GM18505 (cell line): ENCODE measurements around the gene CLEC4C.
"Not testable (repeated sequence)": the region's sequence is repeated elsewhere in the genome, so short reads cannot be mapped to it uniquely, and the experiment has no call there.

Experiments used
- ATAC-seq: cut with Tn5 transposase; IDR thresholded peaks from one replicate; pipeline ENCODE4 v1.9.1; 2021; ENCODE audit not compliant: unreplicated experiment
- POLR2A ChIP-seq: IDR thresholded peaks from 4 replicates; pipeline ENCODE4 v1.6.1; 2011; ENCODE audit warnings: borderline replicate concordance; ENCODE audit not compliant: insufficient read depth, insufficient read length; ENCODE audit errors: extremely low read depth

Gene CLEC4C, protein sequence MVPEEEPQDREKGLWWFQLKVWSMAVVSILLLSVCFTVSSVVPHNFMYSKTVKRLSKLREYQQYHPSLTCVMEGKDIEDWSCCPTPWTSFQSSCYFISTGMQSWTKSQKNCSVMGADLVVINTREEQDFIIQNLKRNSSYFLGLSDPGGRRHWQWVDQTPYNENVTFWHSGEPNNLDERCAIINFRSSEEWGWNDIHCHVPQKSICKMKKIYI

DNA sequence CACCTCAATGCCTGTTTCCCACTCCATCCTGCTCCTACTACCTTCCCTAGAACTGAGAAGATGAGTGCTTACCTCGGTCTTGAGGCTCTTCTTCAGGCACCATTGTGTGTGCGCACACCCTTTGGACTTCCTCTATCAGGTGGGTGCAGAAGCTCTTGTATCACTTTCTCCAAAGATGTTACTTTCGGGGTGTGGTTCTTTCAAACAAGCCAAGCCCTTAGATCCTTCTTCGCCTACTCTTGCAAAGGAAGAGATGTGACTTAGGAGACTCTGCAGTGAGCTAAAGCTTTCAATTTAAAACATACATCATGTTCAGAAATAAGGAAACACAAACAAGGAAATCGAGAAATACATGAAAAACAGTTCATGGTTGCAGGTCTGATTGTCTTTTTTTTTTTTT is at the start of gene CLEC4C:
Gene CLEC4C (minus strand): TSS at position 130 of the 400 bp plus-strand sequence. CDS start 27 bp downstream, at position 103.
- no peak for TF ChIP-seq POLR2A
- no peak for ATAC-seq

DNA sequence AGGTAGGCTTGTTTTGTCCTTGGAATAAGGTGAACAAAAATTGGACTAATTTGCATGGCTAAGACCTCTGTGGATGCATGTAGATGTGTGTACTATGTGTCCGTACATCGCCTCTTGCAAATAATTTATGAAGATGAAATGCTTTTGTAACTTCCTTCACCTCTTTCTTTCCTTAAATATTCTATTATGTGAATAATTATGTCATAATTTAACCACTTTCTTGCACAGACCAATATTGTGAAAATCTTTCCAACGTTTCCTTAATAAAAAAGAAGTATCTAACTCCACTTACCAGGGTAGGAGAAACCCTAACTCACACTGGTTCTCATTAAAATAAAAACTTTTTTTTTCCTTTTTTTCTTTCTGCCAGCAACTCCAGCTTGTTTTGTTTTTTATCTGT is 46.0 kb upstream of the CLEC4C start:
- no peak for ATAC-seq
- no peak for TF ChIP-seq POLR2A

DNA sequence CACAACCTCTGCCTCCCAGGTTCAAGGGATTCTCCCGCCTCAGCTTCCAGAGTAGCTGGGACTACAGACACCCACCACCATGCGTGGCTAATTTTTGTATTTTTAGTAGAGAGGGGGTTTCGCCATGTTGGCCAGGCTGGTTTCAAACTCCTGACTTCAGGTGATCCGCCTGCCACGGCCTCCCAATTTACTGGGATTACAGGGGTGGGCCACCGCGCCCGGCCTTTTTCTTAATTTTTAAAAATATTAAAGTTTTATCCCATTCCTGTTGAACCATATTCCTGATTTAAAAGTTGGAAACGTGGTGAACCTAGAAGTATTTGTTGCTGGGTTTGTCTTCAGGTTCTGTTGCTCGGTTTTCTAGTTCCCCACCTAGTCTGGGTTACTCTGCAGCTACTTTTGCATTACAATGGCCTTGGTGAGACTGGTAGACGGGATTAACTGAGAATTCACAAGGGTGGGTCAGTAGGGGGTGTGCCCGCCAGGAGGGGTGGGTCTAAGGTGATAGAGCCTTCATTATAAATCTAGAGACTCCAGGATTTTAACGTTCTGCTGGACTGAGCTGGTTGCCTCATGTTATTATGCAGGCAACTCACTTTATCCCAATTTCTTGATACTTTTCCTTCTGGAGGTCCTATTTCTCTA is 41.8 kb upstream of the CLEC4C start, which contains the start of gene NANOG:
Gene NANOG (plus strand): TSS at position 519 of the 645 bp plus-strand sequence. CDS start 213 bp downstream, outside the sequence.
- not testable (repeated sequence) for ATAC-seq

DNA sequence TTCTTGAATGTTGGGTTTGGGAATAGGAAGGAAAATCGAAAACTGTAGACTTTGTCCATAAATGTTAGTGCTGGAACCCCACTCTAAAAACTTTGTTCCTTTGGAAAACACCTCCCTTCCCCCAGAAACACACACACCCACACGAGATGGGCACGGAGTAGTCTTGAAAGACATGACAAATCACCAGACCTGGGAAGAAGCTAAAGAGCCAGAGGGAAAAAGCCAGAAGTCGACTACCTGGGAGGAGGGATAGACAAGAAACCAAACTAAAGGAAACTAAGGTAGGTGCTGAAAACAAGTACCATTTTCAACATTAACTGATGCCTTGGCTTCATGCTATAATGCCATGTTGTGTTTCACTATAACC is 41.1 kb upstream of the CLEC4C start:
- no peak for ATAC-seq
- no peak for TF ChIP-seq POLR2A

DNA sequence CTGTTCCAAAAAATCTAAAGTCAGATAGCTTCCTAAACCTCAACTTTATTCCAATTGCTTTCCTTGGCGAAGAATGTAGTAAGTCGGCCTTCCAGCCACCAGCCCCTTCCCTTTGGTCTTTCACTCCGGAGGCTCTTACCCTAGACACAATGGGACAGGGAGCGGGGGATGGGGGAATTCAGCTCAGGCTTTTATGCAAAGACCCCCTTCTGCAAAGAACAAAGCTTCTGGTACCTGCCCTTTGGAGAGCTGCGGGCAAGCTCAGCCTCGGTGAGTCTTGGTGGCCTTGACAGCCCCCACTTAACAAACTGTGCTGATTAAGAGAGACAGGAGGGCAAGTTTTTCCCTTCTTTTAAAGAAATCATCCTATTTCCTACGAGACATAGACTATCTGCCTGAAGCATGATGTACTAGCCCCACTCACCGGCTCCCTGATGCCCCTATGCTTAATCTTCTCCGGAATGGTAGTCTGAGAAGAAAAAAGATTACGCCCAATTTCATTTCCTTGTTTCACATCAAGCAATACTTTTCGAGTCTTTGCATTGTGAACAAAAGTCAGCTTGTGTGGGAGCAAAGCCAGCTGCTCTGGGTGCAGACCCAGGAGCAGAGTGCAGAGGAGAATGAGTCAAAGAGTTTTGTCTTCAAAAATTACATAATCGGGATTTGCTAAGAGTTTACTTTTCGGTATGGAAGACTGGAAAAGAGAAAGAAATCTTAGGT is 40.6 kb upstream of the CLEC4C start:
- ATAC-seq, result no peak
- TF ChIP-seq POLR2A, result no peak

DNA sequence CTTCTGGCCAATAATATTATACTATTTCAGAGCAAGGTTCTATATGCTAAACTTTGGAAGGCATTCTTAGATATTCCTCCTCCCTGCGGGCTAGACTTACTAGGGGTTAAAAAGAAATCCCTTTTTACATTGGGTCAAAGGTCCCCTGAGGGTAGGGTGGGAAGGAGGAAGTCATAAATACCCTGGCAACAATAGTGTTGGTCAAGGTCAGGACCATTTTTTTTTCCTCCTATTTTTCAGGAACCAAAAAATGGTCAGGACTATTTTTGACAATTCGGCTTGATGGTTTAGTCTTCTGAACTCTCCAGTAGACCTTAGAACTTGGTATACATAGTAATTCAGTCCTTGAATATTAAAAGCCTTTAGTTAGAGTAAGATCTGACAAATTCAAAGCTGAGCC is 37.5 kb upstream of the CLEC4C start:
- no peak for TF ChIP-seq POLR2A
- ATAC-seq, result no peak

DNA sequence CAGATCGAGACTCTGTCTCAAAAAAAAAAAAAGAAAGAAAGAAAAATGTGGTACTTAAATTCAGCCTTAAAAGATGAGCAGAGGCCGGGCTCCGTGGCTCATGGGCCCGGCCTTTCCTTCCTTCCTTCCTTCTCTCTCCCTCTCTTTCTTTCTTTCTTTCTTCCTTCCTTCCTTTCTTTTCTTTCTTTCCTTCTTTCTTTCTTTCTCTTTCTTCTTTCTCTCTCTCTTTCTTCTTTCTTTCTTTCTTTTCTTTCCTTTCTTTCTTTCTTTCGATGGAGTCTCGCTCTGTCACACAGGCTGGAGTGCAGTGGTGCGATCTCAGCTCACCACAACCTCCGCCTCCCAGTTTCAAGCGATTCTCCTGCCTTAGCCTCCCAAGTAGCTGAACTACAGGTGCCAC is 36.3 kb upstream of the CLEC4C start:
- not testable (repeated sequence) for ATAC-seq

DNA sequence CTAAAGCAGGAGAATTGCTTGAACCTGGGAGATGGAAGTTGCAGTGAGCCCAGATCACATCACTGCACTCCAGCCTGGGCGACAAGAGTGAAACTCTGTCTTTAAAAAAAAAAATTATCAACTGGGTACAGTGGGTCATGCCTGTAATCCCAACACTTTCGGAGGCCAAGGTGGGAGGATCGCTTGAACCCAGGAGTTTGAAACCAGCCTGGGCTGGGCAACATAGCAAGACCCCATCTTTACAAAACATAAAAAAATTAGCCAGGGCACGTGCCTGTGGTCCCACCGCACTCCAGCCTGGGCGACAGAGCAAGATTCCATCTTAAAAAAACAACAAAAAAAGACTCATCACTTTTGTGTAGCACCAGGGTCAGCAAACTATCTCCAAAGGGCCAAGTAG is 34.9 kb upstream of the CLEC4C start:
- ATAC-seq, result no peak
- no peak for TF ChIP-seq POLR2A

DNA sequence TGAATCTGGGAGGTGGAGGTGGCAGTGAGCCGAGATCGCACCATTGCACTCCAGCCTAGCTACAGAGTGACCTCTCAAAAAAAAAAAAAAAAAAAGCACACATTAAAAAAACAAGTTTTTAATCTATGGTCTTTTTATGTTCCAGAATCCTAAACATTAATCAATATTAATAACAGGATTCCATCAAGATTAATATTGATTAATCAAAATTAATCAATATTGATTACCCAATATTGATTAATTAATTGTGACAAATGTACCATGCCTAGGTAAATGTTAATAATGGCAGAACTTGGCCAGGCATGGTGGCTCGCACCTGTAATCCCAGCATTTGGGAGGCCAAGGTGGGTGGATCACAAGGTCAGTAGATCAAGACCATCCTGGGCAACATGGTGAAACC is 34.1 kb upstream of the CLEC4C start:
- no peak for ATAC-seq
- TF ChIP-seq POLR2A, result no peak

DNA sequence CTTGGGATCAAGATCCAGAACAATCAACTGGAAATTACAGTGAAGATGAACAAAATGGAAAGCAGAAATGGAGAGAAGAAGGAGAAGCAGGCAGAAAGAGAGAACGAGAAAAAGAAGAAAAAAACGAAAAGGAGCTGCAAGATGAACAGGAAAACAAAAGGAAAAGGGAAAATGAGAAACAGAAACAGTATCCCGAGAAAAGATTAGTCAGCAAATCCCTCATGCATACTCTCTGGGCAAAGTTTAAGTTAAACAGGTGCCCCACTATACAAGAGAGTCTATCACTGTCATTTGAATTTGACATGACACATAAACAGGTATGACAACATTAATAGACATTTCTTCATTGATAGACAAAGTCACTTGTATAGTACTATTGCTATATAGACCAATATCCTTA is 22.8 kb upstream of the CLEC4C start:
- ATAC-seq, result no peak
- no peak for TF ChIP-seq POLR2A

DNA sequence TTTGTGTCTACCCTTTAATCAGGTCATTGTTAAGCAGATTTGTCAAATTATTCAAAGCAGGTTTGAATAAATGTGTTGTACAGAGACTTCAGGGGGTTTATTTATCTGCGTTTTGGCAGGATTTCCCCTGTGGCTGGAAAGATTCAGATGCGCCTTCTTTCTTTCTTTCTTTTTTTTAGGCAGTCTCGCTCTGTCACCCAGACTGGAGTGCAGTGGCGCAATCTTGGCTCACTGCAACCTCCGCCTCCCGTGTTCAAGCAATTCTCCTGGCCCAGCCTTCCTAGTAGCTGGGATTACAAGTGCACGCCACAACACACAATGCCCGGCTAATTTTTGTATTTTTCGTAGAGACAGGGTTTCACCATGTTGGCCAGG is 11.6 kb upstream of the CLEC4C start:
- ATAC-seq, result no peak

DNA sequence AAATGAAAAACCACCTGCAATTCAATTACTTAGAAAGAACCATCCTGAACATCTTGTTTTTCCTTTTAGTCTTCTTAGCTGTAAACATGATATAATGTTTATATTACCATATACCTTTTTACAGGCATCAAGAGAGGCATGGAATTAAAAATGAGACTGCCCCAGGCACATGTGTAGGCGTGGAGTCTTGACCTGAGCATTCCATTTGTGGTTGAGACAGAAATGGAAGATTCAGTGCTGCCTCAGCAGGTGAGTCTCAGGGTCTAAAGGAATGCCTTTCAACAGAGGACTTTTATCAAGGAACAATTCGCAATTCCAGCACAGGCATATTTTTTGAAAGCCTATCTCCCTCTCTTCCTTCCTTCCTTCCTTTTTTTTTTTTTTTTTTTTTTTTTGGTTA is 9.8 kb upstream of the CLEC4C start:
- no peak for TF ChIP-seq POLR2A
- ATAC-seq, result no peak

More for the DNA sequence above, 11.6 kb upstream of the CLEC4C start:
- TF ChIP-seq POLR2A, result no peak

DNA sequence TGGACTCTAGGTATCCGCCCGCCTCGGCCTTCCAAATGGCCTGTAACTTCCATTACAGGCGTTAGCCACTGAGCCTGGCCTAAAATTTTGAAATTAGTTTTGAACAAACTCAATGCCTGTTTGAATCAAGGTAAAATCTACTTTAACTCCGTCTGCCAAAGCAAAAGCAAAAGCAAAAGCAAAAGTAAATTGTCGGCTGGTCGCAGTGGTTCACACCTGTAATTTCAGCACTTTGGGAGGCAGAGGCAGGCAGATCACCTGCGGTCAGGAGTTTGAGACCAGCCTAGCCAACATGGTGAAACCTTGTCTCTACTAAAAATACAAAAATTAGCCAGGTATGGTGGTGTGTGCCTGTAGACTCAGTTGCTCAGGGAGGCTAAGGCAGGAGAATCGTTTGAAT is 8.5 kb upstream of the CLEC4C start:
- ATAC-seq, result not testable (repeated sequence)

DNA sequence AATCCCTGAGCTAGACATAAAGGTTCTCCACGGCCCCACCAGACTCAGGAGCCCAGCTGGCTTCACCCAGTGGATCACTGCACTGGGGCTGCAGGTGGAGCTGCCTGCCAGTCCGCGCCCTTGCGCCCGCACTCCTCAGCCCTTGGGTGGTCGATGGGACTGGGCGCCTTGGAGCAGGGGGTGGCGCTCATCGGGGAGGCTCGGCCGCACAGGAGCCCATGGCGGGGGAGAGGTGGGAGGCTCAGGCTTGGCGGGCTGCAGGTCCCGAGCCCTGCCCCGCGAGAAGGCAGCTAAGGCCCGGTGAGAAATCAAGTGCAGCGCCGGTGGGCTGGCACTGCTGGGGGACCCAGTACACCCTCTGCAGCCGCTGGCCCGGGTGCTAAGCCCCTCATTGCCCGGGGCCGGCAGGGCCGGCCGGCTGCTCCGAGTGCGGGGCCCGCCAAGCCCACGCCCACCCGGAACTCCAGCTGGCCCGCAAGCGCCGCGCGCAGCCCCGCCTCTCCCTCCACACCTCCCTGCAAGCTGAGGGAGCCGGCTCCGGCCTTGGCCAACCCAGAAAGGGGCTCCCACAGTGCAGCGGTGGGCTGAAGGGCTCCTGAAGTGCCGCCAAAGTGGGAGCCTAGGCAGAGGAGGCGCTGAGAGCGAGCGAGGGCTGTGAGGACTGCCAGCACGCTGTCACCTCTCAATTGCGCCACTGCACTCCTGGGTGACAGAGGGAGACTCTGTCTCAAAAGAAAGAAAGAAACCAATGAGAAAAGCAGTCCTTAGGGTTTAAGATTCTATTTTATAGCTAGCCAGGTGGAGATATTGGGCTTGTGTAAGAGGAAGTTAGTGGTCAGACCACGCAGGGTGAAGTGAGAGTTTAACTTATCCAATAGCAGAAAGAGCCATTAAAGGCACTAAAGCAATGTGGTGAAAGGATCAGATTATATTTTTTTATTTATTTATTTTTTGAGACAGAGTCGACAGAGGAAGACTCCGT is 5.1 kb upstream of the CLEC4C start:
- not testable (repeated sequence) for ATAC-seq
